Uterus (tissue), 4 donors: Measurements from ENCODE around the gene WASF2. TPM values are rescaled to one million over a fixed set of nuclear protein-coding genes. Genes with fewer than 3 reads are reported as not detected.
"Not testable (repeated sequence)": the region's sequence is repeated elsewhere in the genome, so short reads cannot be mapped to it uniquely, and the experiment has no call there.

Experiments
- DNase-seq, 2 donors: peaks; one replicate each; pipeline ENCODE4 v3.0.0-alpha.2; 2019 to 2020
- H3K27ac ChIP-seq, 2 donors: fragments of 200-600 bp; sonication (generic); 1 replicate in 1 of 2; 2 replicates in 1 of 2; pipeline ENCODE4 v1.5.1; 2016 to 2018
- H3K27me3 ChIP-seq, 2 donors: fragments of 200-600 bp; sonication (generic); one replicate each; pipeline ENCODE4 v1.5.1; 2018 to 2019; ENCODE audit warnings: control low read depth in 1 of 2
- H3K36me3 ChIP-seq, 2 donors: fragments of 200-600 bp; sonication (generic); one replicate each; pipeline ENCODE4 v1.5.1; 2019; ENCODE audit warnings: control low read depth in 1 of 2
- H3K4me1 ChIP-seq, 2 donors: fragments of 200-600 bp; sonication (generic); one replicate each; pipeline ENCODE4 v1.5.1; 2018 to 2019; ENCODE audit warnings: control low read depth in 1 of 2
- H3K4me3 ChIP-seq, 2 donors: fragments of 200-600 bp; sonication (generic); 1 replicate in 1 of 2; 2 replicates in 1 of 2; pipeline ENCODE4 v1.5.1; 2018 to 2019; ENCODE audit warnings: mild to moderate bottlenecking in 1 of 2
- H3K9me3 ChIP-seq, 2 donors: fragments of 200-600 bp; sonication (generic); one replicate each; pipeline ENCODE4 v1.5.1; 2019; ENCODE audit warnings: control low read depth in 1 of 2
- POLR2A ChIP-seq, 2 donors: fragments of 450-650 bp; IDR thresholded peaks; one replicate each; pipeline ENCODE4 v1.6.1; 2016; ENCODE audit warnings: antibody characterized with exemption in 2 of 2, mild to moderate bottlenecking in 1 of 2, moderate library complexity in 1 of 2
- intact Hi-C: fragments of 100-400 bp; cut with DNase I; formaldehyde crosslinking; loops from one replicate; pipeline ENCODE4 v1.15.1; 2023; ENCODE audit warnings: low total_unique reads
- total RNA-seq, 4 donors: library from RNA; depleted of rRNA in 3 of 4; stranded (reverse); fragments of >200 nt in 3 of 4; gene quantifications; one replicate each; pipeline versions ENCODE4 v1.1.0 to v1.2.4, GENCODE V29; 2014 to 2023
- TF ChIP-seq, protein P1 (sequence below), 4 experiments: fragments of 200-600 bp in 2 of 4; fragments of 450-650 bp in 2 of 4; sonication (generic) in 2 of 4; IDR thresholded peaks; one replicate each; pipeline ENCODE4 v1.5.1; 2016 to 2019; ENCODE audit warnings: antibody characterized with exemption in 4 of 4, mild to moderate bottlenecking in 2 of 4, moderate library complexity in 1 of 4
- donor health status: DM: yes; HTN: yes; CAD: no.

WASF2 gene
- total RNA-seq, 4 donors from 2014 or later, result 27.2 to 178 (median 41.1) TPM

DNA sequence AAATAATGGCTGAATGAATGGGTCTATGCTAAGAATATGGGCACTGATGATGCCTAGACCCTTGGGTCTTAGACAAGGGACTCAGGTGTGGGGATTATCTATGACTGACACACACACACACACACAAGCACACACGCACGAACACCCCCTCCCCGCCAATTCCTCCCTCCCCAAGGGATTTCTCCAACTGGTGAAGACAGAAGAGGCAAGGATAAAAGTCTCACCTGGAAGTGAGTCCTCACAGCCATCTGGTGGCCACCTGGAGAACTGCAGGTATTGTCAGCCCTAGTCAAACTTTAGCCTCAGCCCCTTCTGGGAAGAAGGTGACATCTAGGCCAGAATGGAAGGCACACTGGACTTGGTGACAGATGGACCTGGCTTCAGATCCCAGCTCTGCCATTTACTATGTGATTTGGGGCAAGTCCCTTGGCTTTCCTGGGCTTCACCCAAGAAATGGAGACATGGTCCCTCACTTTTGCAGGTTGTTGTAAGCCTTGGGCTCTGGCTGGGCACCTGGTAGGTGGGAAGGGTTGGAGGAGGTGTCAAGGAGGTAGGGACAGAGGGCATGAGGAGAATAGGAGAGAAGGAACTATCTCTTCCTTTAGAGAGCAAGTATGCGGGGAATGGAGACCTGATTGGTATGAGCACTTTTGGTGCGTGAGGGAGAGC, 101.5 kb downstream of the WASF2 start:
- intact Hi-C loops, result loop anchor here (5.0 kb wide), 1 partner anchor 86 kb away; no protein-coding TSS in a partner anchor
- DNase-seq, result peak; percentile 66 to 74
- H3K4me3 ChIP-seq, result no peak overlapping the region
- peaks cover 6 to 8% of the 10 kb centered on the region in 2 donors for H3K4me1 ChIP-seq
- no peaks in the 10 kb centered on the region for H3K36me3 ChIP-seq
- H3K27ac ChIP-seq, result no peak overlapping the region
- no peaks in the 10 kb centered on the region for H3K9me3 ChIP-seq
- no peak for TF ChIP-seq POLR2A (IDR thresholded peaks at IDR 0.05)
- TF ChIP-seq, protein P1, sequence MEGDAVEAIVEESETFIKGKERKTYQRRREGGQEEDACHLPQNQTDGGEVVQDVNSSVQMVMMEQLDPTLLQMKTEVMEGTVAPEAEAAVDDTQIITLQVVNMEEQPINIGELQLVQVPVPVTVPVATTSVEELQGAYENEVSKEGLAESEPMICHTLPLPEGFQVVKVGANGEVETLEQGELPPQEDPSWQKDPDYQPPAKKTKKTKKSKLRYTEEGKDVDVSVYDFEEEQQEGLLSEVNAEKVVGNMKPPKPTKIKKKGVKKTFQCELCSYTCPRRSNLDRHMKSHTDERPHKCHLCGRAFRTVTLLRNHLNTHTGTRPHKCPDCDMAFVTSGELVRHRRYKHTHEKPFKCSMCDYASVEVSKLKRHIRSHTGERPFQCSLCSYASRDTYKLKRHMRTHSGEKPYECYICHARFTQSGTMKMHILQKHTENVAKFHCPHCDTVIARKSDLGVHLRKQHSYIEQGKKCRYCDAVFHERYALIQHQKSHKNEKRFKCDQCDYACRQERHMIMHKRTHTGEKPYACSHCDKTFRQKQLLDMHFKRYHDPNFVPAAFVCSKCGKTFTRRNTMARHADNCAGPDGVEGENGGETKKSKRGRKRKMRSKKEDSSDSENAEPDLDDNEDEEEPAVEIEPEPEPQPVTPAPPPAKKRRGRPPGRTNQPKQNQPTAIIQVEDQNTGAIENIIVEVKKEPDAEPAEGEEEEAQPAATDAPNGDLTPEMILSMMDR (IDR thresholded peaks at IDR 0.05), result peak; percentile 84 to 92 (median 87)
- no peaks in the 10 kb centered on the region for H3K27me3 ChIP-seq

DNA sequence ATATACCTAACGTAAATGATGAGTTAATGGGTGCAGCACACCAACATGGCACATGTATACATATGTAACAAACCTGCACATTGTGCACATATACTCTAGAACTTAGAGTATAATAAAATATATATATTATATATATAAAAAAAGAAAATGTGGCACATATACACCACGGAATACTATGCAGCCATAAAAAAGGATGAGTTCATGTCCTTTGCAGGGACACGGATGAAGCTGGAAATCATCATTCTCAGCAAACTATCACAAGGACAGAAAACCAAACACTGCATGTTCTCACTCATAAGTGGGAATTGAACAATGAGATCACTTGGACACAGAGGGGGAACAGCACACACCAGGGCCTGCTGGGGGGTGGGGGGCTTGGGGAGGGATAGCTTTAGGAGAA, 105.2 kb downstream of the WASF2 start:
- H3K9me3 ChIP-seq, H3K27ac ChIP-seq, H3K36me3 ChIP-seq, H3K4me1 ChIP-seq, H3K4me3 ChIP-seq, H3K27me3 ChIP-seq, DNase-seq: not testable (repeated sequence)
- intact Hi-C loops, result loop anchor here (5.0 kb wide), 1 partner anchor 82 kb away; no protein-coding TSS in a partner anchor

DNA sequence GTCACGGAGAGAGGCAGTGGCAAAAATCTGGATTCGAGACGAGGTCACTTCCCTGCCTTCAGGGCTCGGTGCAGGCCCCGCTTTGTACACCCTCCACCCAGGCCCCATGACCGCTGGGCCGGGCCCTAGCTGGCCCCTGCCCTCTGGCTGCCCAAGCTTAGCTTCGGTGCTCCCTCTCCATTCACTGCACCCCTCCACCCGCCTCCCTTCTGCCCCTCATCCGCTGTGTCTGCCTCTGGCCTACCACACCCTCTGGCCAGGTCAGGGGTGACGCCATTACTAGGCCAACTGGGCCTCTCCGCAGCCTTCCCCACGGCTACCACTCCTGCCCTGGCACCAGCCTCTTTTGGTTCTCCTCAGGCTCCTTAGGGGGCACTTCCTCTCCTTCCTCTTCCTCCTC, 106.3 kb downstream of the WASF2 start:
- Histone ChIP-seq H3K9me3 (no peaks in the 10 kb centered on the region), H3K36me3 (no peaks in the 10 kb centered on the region), H3K27ac (no peak overlapping the region), H3K4me1 (no peaks in the 10 kb centered on the region), H3K4me3 (no peak overlapping the region), H3K27me3 (no peaks in the 10 kb centered on the region)
- intact Hi-C loops, result no loop called here
- DNase-seq, result no peak
- TF ChIP-seq POLR2A (IDR thresholded peaks at IDR 0.05), result no peak
- TF ChIP-seq, protein P1 (IDR thresholded peaks at IDR 0.05), result no peak

DNA sequence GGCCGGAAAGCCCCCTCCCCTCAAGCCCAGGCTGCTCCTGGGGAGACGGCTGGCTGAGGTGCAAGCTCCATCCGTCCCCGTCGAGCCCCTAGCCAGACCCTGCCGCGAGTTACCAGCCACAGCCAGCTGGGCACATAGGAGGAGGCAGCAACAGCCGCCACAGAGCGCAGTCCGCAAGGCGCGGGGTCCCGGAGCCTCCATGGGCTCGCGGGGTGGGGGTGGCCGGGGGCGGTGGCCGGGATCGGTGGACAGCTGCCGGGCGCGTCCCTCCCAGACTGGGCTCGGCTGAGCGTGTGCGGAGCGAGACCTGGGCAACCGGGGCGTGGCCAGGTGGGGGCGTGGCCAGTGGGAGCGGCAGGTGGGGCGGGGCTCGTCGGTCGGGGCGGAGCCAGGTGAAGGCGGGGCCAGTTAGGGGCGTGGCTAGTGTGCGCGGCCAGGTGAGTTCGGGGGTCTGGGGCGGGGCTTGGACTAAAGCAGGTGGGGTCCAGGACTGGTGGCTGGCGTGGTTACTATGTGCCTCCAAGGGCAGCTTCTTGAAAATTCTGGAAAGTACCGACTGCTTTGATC, 106.8 kb downstream of the WASF2 start, which contains the start of gene CD164L2:
Gene CD164L2, minus strand, starts transcription at position 295 of the 567 bp plus-strand sequence. Its CDS starts 94 bp downstream, at position 201.
- no peak within 1 kb of the TSS for H3K4me3 ChIP-seq
- DNase-seq, result no peak
- H3K27ac ChIP-seq, result no peak within 1 kb of the TSS
- TF ChIP-seq, protein P1 (IDR thresholded peaks at IDR 0.05), result no peak
- TF ChIP-seq POLR2A (IDR thresholded peaks at IDR 0.05), result no peak
- intact Hi-C loops, result no loop called here
- no peaks in the 10 kb centered on the region for H3K36me3 ChIP-seq
- no peaks in the 10 kb centered on the region for H3K27me3 ChIP-seq
- H3K4me1 ChIP-seq, result no peaks in the 10 kb centered on the region
- H3K9me3 ChIP-seq, result no peaks in the 10 kb centered on the region

DNA sequence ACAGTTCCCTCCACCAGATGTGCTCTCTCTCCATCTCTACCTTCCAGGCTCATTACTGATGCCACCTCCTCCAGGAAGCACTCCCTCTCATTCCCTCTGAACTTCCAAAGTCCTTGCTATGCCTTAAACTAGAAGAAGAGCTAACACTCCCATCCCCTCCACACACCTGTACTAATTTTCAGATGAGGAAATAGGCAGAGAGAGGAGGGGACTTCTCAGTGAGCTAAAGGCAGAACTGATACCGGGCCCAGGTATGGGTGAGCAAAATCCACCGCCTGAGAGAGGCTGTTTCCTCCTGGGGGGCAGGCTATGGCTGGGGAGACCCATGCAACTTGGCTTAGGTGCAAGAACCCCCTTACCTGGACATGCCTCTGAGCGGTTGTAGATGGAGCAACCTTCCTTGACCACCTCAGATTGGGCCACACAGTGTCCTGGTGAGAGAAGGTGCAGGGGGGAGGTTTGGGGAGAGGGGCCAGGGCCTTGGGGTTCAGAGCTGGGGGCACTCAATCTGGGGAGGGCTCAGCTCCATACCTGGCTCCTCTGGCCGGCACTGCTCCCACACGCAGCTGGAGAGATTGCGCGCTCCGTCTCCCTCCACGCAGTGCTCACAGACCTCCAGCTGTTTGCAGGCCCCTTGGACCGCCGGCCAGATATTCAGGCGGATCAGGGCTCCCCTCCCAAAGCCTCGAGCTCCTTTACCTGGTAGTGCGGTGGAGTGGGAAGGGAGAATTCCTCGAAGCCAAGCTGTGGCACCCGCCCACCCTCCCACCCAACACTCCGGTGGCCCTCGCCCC, 107.8 kb downstream of the WASF2 start:
- no peak for DNase-seq
- Histone ChIP-seq H3K4me1 (no peaks in the 10 kb centered on the region), H3K27ac (no peak overlapping the region), H3K9me3 (no peaks in the 10 kb centered on the region), H3K27me3 (no peaks in the 10 kb centered on the region), H3K4me3 (no peak overlapping the region), H3K36me3 (no peaks in the 10 kb centered on the region)
- intact Hi-C loops, result no loop called here
- no peak for TF ChIP-seq POLR2A (IDR thresholded peaks at IDR 0.05)
- TF ChIP-seq, protein P1 (IDR thresholded peaks at IDR 0.05), result no peak
